Kidney epithelial cell (primary cell): Measurements from ENCODE around the gene ESCO1. TPM values are rescaled to one million over a fixed set of nuclear protein-coding genes. Genes with fewer than 3 reads are reported as not detected.
"Not testable (repeated sequence)": the region's sequence is repeated elsewhere in the genome, so short reads cannot be mapped to it uniquely, and the experiment has no call there.

ENCODE experiments used
- DNase-seq: peaks from one replicate; pipeline ENCODE4 v3.0.0-alpha.2; 2010; ENCODE audit warnings: low read depth
- H3K27me3 ChIP-seq: 2 replicates; pipeline ENCODE4 v1.6.0; 2011; ENCODE audit warnings: low read length; ENCODE audit not compliant: control insufficient read depth, insufficient read depth
- H3K36me3 ChIP-seq: 2 replicates; pipeline ENCODE4 v1.5.1; 2011; ENCODE audit warnings: low read length; ENCODE audit not compliant: control insufficient read depth, insufficient read depth
- H3K4me3 ChIP-seq: 2 replicates; pipeline ENCODE4 v1.5.1; 2011; ENCODE audit warnings: low read depth, mild to moderate bottlenecking, control low read depth, low read length
- total RNA-seq: library from RNA; depleted of rRNA; stranded (reverse); fragments of >200 nt; gene quantifications from 2 replicates; pipeline ENCODE4 v1.2.3, GENCODE V29; 2015
- TF ChIP-seq, protein P1 (sequence below): IDR thresholded peaks from 2 replicates; pipeline ENCODE4 v1.5.1; 2011; ENCODE audit warnings: mild to moderate bottlenecking, moderate library complexity, low read length, control low read depth, inconsistent platforms; ENCODE audit not compliant: insufficient read depth, poor library complexity, severe bottlenecking

Gene ESCO1, protein sequence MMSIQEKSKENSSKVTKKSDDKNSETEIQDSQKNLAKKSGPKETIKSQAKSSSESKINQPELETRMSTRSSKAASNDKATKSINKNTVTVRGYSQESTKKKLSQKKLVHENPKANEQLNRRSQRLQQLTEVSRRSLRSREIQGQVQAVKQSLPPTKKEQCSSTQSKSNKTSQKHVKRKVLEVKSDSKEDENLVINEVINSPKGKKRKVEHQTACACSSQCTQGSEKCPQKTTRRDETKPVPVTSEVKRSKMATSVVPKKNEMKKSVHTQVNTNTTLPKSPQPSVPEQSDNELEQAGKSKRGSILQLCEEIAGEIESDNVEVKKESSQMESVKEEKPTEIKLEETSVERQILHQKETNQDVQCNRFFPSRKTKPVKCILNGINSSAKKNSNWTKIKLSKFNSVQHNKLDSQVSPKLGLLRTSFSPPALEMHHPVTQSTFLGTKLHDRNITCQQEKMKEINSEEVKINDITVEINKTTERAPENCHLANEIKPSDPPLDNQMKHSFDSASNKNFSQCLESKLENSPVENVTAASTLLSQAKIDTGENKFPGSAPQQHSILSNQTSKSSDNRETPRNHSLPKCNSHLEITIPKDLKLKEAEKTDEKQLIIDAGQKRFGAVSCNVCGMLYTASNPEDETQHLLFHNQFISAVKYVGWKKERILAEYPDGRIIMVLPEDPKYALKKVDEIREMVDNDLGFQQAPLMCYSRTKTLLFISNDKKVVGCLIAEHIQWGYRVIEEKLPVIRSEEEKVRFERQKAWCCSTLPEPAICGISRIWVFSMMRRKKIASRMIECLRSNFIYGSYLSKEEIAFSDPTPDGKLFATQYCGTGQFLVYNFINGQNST
- total RNA-seq, result 18.9 and 19.4 TPM in 2 replicates

DNA sequence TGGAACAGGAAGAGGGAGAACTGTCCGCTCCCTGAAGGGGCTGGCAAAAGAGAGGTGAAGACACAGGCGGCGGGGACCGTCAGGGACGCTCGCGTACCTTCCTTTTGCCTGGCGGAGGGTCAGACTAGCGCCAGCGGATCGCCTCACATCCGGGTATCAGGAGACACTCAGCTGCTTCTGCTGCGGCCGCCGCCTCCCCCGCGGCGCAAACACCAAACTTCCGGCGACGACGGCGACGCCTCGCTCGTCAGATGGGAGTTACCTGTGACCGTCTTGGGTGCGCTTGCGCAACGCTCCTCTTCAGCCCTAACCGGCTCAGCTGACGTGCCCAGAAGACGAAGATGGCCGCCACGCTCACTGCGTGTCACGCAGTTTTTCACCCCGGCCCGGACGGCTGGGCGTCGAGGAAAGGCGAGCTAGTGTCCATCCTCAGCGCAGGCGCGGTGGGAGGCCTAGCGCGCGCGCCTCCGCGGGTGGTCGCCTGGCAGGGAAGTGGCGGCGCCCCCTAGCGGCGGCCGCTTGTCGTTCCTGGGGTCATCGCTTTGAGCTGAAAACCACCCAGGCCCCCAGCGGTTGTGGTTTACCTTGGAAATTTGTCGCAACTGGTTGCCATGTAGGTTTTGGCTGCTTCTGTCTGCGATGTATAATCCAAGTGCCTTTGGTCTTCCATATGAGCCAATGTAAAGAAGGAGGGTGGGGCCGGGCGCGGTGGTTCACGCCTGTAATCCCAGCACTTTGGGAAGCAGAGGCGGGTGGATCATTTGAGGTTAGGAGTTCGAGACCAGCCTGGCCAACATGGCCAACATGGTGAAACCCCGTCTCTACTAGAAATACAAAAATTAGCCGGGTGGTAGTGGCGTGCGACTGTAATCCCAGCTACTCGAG lies at the start of gene ESCO1:
TSS of gene ESCO1 (minus strand) at position 179 of the 885 bp plus-strand sequence. CDS start 25,861 bp downstream, outside the sequence.
- TF ChIP-seq, protein P1, sequence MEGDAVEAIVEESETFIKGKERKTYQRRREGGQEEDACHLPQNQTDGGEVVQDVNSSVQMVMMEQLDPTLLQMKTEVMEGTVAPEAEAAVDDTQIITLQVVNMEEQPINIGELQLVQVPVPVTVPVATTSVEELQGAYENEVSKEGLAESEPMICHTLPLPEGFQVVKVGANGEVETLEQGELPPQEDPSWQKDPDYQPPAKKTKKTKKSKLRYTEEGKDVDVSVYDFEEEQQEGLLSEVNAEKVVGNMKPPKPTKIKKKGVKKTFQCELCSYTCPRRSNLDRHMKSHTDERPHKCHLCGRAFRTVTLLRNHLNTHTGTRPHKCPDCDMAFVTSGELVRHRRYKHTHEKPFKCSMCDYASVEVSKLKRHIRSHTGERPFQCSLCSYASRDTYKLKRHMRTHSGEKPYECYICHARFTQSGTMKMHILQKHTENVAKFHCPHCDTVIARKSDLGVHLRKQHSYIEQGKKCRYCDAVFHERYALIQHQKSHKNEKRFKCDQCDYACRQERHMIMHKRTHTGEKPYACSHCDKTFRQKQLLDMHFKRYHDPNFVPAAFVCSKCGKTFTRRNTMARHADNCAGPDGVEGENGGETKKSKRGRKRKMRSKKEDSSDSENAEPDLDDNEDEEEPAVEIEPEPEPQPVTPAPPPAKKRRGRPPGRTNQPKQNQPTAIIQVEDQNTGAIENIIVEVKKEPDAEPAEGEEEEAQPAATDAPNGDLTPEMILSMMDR, result peak; percentile 72
- H3K4me3 ChIP-seq, result peak within 1 kb of the TSS; percentile 97
- H3K27me3 ChIP-seq, result no peaks in the 10 kb centered on the region
- H3K36me3 ChIP-seq, result no peaks in the 10 kb centered on the region
- DNase-seq, result peak; percentile 94

GRCh38 chr18:21640375-21640774 lies 39.9 kb upstream of the ESCO1 start:
- not testable (repeated sequence) for DNase-seq, H3K4me3 ChIP-seq, H3K27me3 ChIP-seq, H3K36me3 ChIP-seq

DNA sequence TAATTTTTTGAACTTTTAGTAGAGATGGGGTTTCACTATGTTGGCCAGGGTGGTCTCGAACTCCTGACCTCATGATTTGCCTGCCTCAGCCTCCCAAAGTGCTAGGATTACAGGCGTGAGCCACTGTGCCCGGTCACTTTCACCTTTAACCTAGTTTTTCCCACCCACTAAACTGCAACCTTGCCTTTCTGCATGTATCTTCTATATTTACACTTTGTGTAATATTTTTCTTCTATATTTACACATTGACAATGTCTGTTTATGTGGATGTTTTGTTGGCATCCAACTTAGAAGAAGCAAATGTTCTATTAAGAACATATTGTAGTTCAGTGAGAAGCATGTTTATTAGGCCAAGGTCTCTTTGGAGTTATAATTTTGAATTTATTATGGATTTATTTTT lies 38.3 kb upstream of the ESCO1 start:
- DNase-seq, result no peak
- TF ChIP-seq, protein P1, result no peak
- Histone ChIP-seq H3K27me3 (no peaks in the 10 kb centered on the region), H3K4me3 (no peak overlapping the region), H3K36me3 (no peaks in the 10 kb centered on the region)

DNA sequence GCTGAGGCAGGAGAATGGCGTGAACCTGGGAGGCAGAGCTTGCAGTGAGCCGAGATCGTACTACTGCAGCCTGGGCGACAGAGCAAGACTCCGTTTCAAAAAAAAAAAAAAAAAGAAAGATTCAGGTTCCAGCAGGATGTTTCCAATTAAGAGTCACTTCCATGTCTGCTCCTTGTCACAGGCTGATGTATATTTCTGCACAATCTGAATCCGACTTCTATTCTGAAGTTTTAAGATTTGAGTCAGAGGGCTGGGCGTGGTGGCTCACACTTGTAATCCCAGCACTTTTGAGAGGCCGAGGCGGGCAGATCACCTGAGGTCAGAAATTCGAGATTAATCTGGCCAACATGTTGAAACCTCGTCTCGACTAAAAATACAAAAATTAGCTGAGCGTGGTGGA lies 36.3 kb upstream of the ESCO1 start:
- no peak for DNase-seq
- Histone ChIP-seq H3K4me3 (no peak overlapping the region), H3K36me3 (peaks cover 1% of the 10 kb centered on the region), H3K27me3 (no peaks in the 10 kb centered on the region)
- TF ChIP-seq, protein P1, result no peak

GRCh38 chr18:21634588-21635199 lies 34.2 kb upstream of the ESCO1 start:
- TF ChIP-seq, protein P1, result no peak
- no peak for DNase-seq
- H3K36me3 ChIP-seq, result peaks cover 1% of the 10 kb centered on the region
- no peaks in the 10 kb centered on the region for H3K27me3 ChIP-seq
- no peak overlapping the region for H3K4me3 ChIP-seq
